HL-60 (cell line): ENCODE results near the gene PLG.

Experiments used
- CTCF ChIP-seq: IDR thresholded peaks from one replicate; pipeline ENCODE4 v1.5.1; 2011; ENCODE audit warnings: low read length, control low read depth, inconsistent platforms; ENCODE audit not compliant: insufficient read depth
- GABPA ChIP-seq: IDR thresholded peaks from 2 replicates; pipeline ENCODE4 v1.6.1; 2012; ENCODE audit warnings: low read depth
- POLR2AphosphoS5 ChIP-seq: IDR thresholded peaks from 2 replicates; pipeline ENCODE4 v1.6.1; 2012; ENCODE audit warnings: low read depth
- REST ChIP-seq: IDR thresholded peaks from 2 replicates; pipeline ENCODE4 v1.6.1; 2012; ENCODE audit warnings: low read depth; ENCODE audit not compliant: insufficient replicate concordance
- SPI1 ChIP-seq: IDR thresholded peaks from 2 replicates; pipeline ENCODE4 v1.6.1; 2012; ENCODE audit warnings: low read depth, mild to moderate bottlenecking, borderline replicate concordance

- TF ChIP-seq CTCF (no peak), REST (no peak), GABPA (no peak), POLR2AphosphoS5 (no peak), SPI1 (no peak)
These were observed 81.7 kb downstream of the PLG start for GRCh38 chr6:160783741-160784140.
